Measurements from ENCODE around the gene TK2.

Gene TK2

GRCh38 chr16:66547101-66547989 is 2.6 kb downstream of the TK2 start:
- no peak for TF ChIP-seq CREB1 (IDR thresholded peaks at IDR 0.05; ENCODE audit: low read depth)
- no peak for TF ChIP-seq NFIC (IDR thresholded peaks at IDR 0.05)
- no peak for TF ChIP-seq YY1 (IDR thresholded peaks at IDR 0.05; ENCODE audit: low read depth)
- TF ChIP-seq TAF1 (IDR thresholded peaks at IDR 0.05; ENCODE audit: low read depth), result no peak
- TF ChIP-seq TEAD4 (IDR thresholded peaks at IDR 0.05), result no peak
- no peak for TF ChIP-seq CEBPB (IDR thresholded peaks at IDR 0.05)
- no peak for TF ChIP-seq EGR1 (IDR thresholded peaks at IDR 0.05)
- TF ChIP-seq TCF12 (IDR thresholded peaks at IDR 0.05; ENCODE audit: low read depth), result no peak
- TF ChIP-seq, protein P1, sequence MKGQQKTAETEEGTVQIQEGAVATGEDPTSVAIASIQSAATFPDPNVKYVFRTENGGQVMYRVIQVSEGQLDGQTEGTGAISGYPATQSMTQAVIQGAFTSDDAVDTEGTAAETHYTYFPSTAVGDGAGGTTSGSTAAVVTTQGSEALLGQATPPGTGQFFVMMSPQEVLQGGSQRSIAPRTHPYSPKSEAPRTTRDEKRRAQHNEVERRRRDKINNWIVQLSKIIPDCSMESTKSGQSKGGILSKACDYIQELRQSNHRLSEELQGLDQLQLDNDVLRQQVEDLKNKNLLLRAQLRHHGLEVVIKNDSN (IDR thresholded peaks at IDR 0.05), result no peak
- TF ChIP-seq RAD21 (IDR thresholded peaks at IDR 0.05; ENCODE audit: low read depth), result no peak
- no peak for TF ChIP-seq ZBTB7A (IDR thresholded peaks at IDR 0.05; ENCODE audit: low read depth)
- TF ChIP-seq, protein P2, sequence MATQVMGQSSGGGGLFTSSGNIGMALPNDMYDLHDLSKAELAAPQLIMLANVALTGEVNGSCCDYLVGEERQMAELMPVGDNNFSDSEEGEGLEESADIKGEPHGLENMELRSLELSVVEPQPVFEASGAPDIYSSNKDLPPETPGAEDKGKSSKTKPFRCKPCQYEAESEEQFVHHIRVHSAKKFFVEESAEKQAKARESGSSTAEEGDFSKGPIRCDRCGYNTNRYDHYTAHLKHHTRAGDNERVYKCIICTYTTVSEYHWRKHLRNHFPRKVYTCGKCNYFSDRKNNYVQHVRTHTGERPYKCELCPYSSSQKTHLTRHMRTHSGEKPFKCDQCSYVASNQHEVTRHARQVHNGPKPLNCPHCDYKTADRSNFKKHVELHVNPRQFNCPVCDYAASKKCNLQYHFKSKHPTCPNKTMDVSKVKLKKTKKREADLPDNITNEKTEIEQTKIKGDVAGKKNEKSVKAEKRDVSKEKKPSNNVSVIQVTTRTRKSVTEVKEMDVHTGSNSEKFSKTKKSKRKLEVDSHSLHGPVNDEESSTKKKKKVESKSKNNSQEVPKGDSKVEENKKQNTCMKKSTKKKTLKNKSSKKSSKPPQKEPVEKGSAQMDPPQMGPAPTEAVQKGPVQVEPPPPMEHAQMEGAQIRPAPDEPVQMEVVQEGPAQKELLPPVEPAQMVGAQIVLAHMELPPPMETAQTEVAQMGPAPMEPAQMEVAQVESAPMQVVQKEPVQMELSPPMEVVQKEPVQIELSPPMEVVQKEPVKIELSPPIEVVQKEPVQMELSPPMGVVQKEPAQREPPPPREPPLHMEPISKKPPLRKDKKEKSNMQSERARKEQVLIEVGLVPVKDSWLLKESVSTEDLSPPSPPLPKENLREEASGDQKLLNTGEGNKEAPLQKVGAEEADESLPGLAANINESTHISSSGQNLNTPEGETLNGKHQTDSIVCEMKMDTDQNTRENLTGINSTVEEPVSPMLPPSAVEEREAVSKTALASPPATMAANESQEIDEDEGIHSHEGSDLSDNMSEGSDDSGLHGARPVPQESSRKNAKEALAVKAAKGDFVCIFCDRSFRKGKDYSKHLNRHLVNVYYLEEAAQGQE (IDR thresholded peaks at IDR 0.05; ENCODE audit: low read depth), result no peak

DNA sequence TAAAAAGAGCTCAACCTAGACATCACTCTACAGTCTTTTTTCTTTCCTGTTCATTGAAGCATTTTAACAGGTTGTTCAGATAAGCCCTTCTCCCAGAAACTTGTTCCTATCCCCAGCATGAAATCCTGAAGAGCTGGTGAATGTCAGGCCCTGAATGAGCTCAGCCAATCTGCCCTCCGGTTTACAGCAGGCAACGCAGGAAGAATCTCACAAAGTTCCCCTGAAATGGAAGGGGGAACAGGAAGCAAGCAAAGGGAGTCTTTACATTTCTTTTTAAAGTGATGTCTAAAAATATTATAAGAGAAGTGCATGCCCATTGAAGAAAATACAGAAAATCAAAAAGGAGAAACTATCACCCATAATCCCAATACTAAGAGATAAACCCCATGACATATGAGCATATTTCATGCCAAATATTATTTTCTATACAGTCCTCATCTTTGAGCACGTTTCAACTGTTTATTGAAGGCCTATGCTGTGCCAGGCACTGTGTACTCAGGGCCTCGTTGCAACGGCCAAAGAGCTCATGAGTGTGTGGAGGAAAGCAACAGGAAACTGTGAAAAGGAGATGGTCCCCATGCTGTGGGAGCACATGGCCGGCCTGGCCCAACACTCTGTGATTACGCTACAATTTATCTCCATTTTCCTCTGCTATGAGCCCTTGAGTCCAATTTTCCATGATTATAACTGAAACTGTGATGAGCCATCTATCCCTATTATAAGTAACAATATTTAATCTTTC is 5.7 kb downstream of the TK2 start:
- TF ChIP-seq ZBTB7A (IDR thresholded peaks at IDR 0.05; ENCODE audit: low read depth), result no peak
- TF ChIP-seq, protein P2 (IDR thresholded peaks at IDR 0.05; ENCODE audit: low read depth), result no peak
- TF ChIP-seq RAD21 (IDR thresholded peaks at IDR 0.05; ENCODE audit: low read depth), result no peak
- no peak for TF ChIP-seq EGR1 (IDR thresholded peaks at IDR 0.05)
- TF ChIP-seq TCF12 (IDR thresholded peaks at IDR 0.05; ENCODE audit: low read depth), result no peak

DNA sequence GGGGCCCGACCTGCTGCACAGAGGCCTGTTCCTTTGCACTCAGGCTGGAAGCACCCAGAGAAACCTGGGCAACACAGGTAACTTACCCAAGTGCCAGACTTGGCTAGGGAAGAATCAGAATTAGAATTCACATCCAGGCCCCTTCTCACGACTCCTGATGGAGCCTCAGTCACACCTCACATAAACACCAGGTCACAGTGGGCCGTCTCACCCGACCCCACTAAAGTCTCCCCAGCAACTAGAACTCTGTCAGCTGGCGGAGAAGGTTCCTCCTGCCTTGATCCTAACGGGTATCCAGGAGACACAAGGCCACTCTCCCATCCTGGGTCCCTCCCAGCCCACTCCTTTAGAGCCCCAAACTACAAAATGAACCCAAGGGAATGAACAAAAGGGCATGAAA is 6.4 kb downstream of the TK2 start:
- TF ChIP-seq TCF12 (IDR thresholded peaks at IDR 0.05; ENCODE audit: low read depth) (no peak), NFIC (IDR thresholded peaks at IDR 0.05) (no peak), YY1 (IDR thresholded peaks at IDR 0.05; ENCODE audit: low read depth) (no peak), CEBPB (IDR thresholded peaks at IDR 0.05) (no peak), TEAD4 (IDR thresholded peaks at IDR 0.05) (no peak)

DNA sequence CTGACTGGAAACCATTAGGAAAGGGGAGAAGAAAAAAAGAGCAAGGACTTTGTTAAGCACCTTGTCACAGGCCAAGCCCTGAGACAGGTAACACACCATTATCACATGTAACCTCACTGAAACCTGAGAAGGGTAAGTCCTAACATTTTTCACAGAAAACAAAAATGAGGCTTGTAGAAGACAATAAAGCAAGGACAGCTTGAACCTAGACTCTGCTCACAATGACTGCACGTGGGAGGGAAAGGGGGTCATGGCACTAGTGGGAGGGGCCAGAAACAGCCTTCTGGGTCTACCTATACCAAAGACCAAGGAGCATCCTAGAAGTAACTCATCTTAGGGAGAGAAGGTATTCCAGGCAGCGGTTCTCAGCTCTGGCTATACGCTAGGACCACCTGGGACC is 7.5 kb downstream of the TK2 start:
- TF ChIP-seq YY1 (IDR thresholded peaks at IDR 0.05; ENCODE audit: low read depth), result no peak
- TF ChIP-seq, protein P2 (IDR thresholded peaks at IDR 0.05; ENCODE audit: low read depth), result no peak
- TF ChIP-seq, protein P1 (IDR thresholded peaks at IDR 0.05), result no peak
- no peak for TF ChIP-seq TAF1 (IDR thresholded peaks at IDR 0.05; ENCODE audit: low read depth)
- no peak for TF ChIP-seq TEAD4 (IDR thresholded peaks at IDR 0.05)

Measured in Ishikawa (cell line).